Measurements from ENCODE around the gene BHLHE40. TPM values are rescaled to one million over a fixed set of nuclear protein-coding genes. Genes with fewer than 3 reads are reported as not detected.

The BHLHE40 gene
- total and polyA plus RNA-seq, 2 of the 13 experiments (the other 11 are each of a cell fraction or from before 2014, with no cell fraction given) = 1.8 to 51.0 TPM

DNA sequence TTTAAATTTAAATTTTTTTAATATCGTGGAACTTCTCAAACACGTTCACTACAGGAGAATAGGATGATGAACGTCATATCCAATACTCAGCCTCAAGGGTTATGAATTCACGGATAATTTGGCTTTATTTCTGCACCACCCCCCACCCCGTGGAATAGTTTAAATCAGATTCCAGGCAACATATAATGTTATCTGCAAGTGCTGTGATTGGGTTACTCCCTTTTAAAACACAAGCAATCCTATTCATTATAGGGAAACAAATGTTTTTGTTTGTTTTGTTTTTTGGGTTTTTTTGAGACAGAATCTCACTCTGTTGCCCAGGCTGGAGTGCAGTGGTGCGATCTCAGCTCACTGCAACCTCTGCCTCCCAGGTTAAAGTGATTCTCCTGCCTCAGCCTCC lies 30.9 kb downstream of the BHLHE40 start (continued):
- no peak for TF ChIP-seq ARID2 (CRISPR knock-in tag; IDR thresholded peaks at IDR 0.05; ENCODE audit: borderline replicate concordance)
- no peak for TF ChIP-seq EHMT2 (IDR thresholded peaks at IDR 0.05; ENCODE audit: borderline replicate concordance, low read depth, low read length)
- no peak for TF ChIP-seq ZNF138 (CRISPR knock-in tag; IDR thresholded peaks at IDR 0.05; ENCODE audit: low read depth)

DNA sequence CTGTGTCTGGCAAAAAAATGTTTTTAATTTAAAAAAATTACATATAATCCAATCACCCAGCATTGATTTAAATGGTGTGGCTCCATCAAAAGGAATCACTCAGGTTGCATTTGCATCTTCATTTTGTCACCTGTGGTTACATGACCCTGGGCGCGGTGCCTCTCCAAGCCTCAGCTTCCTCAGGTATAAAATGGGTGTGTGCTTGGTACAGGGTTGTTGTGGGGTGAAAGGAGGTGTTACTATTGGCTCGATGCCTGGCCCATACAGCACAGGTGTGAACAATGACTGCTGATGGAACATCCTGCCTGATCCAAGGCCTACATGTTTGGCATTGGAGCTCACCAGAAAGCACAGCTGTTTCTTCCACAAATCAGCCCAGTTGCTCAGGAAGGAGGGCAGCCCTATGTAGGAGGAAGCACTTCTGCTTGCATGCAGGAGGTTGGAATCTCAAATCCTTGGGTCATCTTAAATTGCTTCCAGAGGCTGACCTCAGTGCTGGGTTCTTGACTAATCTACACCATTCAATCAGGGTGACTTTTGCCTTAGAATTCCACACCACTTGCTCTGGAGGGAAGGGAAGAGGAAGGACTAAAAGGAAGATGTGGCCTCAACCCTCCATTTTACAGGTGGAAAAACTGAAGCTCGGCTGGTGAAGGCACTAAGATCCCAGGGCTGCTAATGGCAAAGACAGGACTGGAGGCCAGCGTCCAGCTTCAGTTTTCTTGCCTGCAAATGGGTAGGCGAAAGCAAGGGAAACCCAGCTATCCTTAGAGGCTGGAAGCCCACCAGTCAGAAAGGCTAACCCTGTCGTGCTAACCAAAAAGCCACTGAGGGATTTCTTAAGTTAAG lies 31.7 kb downstream of the BHLHE40 start:
- 43% methylated on average over 7 of the region's 7 CpGs for WGBS (ENCODE audit: low lambda C conversion rate)
- FAIRE-seq (no peak), ATAC-seq (no peak), DNase-seq (ENCODE audit: low spot score) (no peak)
- H3K4me3 ChIP-seq (replicated peaks in 1 of 3; ENCODE audit: insufficient read depth in 1 of 3, low read depth in 2 of 3, low read length in 3 of 3) = no peak overlapping the region
- peaks cover 3 to 38% of the 10 kb centered on the region in 2 experiments; a peak in 4 of 5 replicates for H3K27me3 ChIP-seq (ENCODE audit: control insufficient read depth in 1 of 2, insufficient read depth in 2 of 2, low read length in 2 of 2)
- no peak overlapping the region for H2AFZ ChIP-seq (ENCODE audit: low read length)
- H4K20me1 ChIP-seq (ENCODE audit: insufficient read depth, low read length) = no peaks in the 10 kb centered on the region
- CTCF ChIA-PET (ENCODE audit: low intra/inter-chr PET ratio, low total read pairs) = no interaction called here
- no peaks in the 10 kb centered on the region for H3K79me2 ChIP-seq (ENCODE audit: insufficient read depth, low read length)
- no peak overlapping the region for H3K27ac ChIP-seq (ENCODE audit: extremely low read length, insufficient read depth, low read length)
- POLR2A ChIA-PET = no interaction called here
- intact Hi-C loops (cut with micrococcal nuclease; ENCODE audit: unreplicated experiment) = no loop called here
- no peaks in the 10 kb centered on the region for H3K36me3 ChIP-seq (replicated peaks in 1 of 2; ENCODE audit: control insufficient read depth in 1 of 2, insufficient read depth in 2 of 2, low read length in 2 of 2)
- no peak overlapping the region for H3K9ac ChIP-seq (ENCODE audit: insufficient read depth, low read depth, low read length)
- no peak overlapping the region for H3K4me2 ChIP-seq (ENCODE audit: low read depth, low read length)
- in situ Hi-C loops (cut with HindIII; ENCODE audit: extremely low pct_ligation_motif_present, low pct_unique_long_range_greater_than_20kb) = no loop called here
- BruUV-seq (replicated peaks) = no TSS peak
- H3K9me3 ChIP-seq (ENCODE audit: low read length) = no peaks in the 10 kb centered on the region
- peaks cover 51% of the 10 kb centered on the region for H3K4me1 ChIP-seq (ENCODE audit: insufficient read depth, low read length)
- TF ChIP-seq NCOR1 (IDR thresholded peaks at IDR 0.05; ENCODE audit: borderline replicate concordance, low read length) (no peak), HNRNPH1 (optimal IDR thresholded peaks at IDR 0.05; ENCODE audit: low read depth, low read length) (no peak), HNRNPLL (IDR thresholded peaks at IDR 0.05; ENCODE audit: low read depth, low read length, poor library complexity, severe bottlenecking) (no peak), ZNF614 (CRISPR knock-in tag; IDR thresholded peaks at IDR 0.05; ENCODE audit: borderline replicate concordance) (no peak), HNF4A (CRISPR knock-in tag; IDR thresholded peaks at IDR 0.05) (no peak), ZNF678 (CRISPR knock-in tag; IDR thresholded peaks at IDR 0.05) (no peak), NFE2L1 (CRISPR knock-in tag; IDR thresholded peaks at IDR 0.05; ENCODE audit: borderline replicate concordance) (no peak), PLRG1 (conservative IDR thresholded peaks at IDR 0.05) (no peak), ZNF891 (CRISPR knock-in tag; IDR thresholded peaks at IDR 0.05) (no peak), SCMH1 (CRISPR knock-in tag; IDR thresholded peaks at IDR 0.05; ENCODE audit: borderline replicate concordance) (no peak), PRMT3 (CRISPR knock-in tag; IDR thresholded peaks at IDR 0.05; ENCODE audit: borderline replicate concordance, low read depth) (no peak)
- TF ChIP-seq, protein P1, sequence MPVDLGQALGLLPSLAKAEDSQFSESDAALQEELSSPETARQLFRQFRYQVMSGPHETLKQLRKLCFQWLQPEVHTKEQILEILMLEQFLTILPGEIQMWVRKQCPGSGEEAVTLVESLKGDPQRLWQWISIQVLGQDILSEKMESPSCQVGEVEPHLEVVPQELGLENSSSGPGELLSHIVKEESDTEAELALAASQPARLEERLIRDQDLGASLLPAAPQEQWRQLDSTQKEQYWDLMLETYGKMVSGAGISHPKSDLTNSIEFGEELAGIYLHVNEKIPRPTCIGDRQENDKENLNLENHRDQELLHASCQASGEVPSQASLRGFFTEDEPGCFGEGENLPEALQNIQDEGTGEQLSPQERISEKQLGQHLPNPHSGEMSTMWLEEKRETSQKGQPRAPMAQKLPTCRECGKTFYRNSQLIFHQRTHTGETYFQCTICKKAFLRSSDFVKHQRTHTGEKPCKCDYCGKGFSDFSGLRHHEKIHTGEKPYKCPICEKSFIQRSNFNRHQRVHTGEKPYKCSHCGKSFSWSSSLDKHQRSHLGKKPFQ (CRISPR knock-in tag; IDR thresholded peaks at IDR 0.05; ENCODE audit: insufficient replicate concordance) = no peak
- TF ChIP-seq, protein P2, sequence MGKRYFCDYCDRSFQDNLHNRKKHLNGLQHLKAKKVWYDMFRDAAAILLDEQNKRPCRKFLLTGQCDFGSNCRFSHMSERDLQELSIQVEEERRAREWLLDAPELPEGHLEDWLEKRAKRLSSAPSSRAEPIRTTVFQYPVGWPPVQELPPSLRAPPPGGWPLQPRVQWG (CRISPR knock-in tag; IDR thresholded peaks at IDR 0.05; ENCODE audit: borderline replicate concordance, low read depth) = no peak
- TF ChIP-seq, protein P3, sequence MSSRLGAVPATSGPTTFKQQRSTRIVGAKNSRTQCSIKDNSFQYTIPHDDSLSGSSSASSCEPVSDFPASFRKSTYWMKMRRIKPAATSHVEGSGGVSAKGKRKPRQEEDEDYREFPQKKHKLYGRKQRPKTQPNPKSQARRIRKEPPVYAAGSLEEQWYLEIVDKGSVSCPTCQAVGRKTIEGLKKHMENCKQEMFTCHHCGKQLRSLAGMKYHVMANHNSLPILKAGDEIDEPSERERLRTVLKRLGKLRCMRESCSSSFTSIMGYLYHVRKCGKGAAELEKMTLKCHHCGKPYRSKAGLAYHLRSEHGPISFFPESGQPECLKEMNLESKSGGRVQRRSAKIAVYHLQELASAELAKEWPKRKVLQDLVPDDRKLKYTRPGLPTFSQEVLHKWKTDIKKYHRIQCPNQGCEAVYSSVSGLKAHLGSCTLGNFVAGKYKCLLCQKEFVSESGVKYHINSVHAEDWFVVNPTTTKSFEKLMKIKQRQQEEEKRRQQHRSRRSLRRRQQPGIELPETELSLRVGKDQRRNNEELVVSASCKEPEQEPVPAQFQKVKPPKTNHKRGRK (CRISPR knock-in tag; IDR thresholded peaks at IDR 0.05) = no peak
